Measurements from ENCODE around the gene MYO3B. TPM values are rescaled to one million over a fixed set of nuclear protein-coding genes. Genes with fewer than 3 reads are reported as not detected.
"Not testable (repeated sequence)": the region's sequence is repeated elsewhere in the genome, so short reads cannot be mapped to it uniquely, and the experiment has no call there.

Gene MYO3B
- total RNA-seq, 1 experiment from 2014 or later: 0.35 TPM

DNA sequence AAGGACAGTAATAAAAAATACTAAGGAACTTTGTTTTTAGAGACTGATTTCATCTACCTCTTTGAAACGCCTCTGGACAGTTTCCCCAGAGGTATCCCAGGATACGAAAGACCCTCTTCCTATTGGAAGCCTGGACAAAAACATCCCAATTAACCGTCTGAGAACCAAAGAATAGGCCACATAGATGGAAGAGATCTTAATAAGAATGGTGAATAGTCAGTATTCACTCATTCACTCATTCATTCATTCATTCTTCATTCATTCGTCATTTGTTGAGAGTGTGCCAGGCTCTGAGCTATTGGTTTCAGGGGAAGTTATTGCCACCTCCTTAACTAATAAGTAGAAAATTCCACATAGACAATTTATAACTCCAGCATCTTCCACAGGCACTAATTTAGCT lies 464.0 kb downstream of the MYO3B start:
- Histone ChIP-seq H3K36me3 (replicated peaks; ENCODE audit: control insufficient read depth, insufficient read depth, low read length) (no peaks in the 10 kb centered on the region), H3K4me3 (ENCODE audit: insufficient read depth, low read depth, low read length) (no peak overlapping the region), H3K27me3 (ENCODE audit: control insufficient read depth, insufficient read depth, low read length) (no peaks in the 10 kb centered on the region)
- no peak for DNase-seq

GRCh38 chr2:170643346-170643745 lies 465.4 kb downstream of the MYO3B start:
- H3K4me3 ChIP-seq (ENCODE audit: insufficient read depth, low read depth, low read length): no peak overlapping the region

DNA sequence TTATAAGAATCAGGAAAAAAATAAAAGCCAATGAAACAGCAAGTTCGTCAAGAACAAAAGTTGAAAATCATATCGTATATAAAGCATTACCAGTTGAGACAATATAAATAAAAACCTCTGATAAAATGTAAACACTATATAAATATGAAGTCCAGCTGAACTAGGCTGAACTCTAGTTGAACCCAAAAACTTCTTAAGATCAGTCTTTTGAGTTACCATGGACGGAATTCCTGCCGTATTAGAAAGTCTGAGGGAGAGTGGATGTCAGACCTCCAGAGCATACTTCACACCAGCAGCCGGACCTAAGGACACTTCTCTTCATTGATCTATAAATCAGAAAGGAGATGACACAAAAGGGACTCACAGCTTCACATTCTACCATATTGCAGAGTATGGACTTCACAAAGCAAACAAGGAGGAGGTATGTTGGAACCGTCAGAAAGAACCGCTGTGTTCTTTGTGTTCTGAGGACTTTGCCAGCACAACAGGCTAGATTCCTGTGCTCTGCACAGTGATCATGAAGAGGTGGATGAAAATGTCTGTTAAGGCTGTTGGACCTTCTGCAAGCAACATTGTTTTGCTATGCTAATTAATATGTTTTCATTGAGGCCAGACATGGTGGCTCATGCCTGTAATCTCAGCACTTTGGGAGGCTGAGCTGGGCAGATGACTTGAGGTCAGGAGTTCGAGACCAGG lies 469.9 kb downstream of the MYO3B start:
- no peak for DNase-seq
- H3K27me3 ChIP-seq (ENCODE audit: control insufficient read depth, insufficient read depth, low read length): no peaks in the 10 kb centered on the region
- H3K36me3 ChIP-seq (replicated peaks; ENCODE audit: control insufficient read depth, insufficient read depth, low read length): no peaks in the 10 kb centered on the region
- H3K4me3 ChIP-seq (ENCODE audit: insufficient read depth, low read depth, low read length): no peak overlapping the region

More at GRCh38 chr2:170643346-170643745, 465.4 kb downstream of the MYO3B start:
- Histone ChIP-seq H3K36me3 (replicated peaks; ENCODE audit: control insufficient read depth, insufficient read depth, low read length) (no peaks in the 10 kb centered on the region), H3K27me3 (ENCODE audit: control insufficient read depth, insufficient read depth, low read length) (no peaks in the 10 kb centered on the region)
- DNase-seq: no peak

- no peaks in the 10 kb centered on the region for H3K27me3 ChIP-seq (ENCODE audit: control insufficient read depth, insufficient read depth, low read length)
- H3K4me3 ChIP-seq (ENCODE audit: insufficient read depth, low read depth, low read length): no peak overlapping the region
- no peaks in the 10 kb centered on the region for H3K36me3 ChIP-seq (replicated peaks; ENCODE audit: control insufficient read depth, insufficient read depth, low read length)
- no peak for DNase-seq
These were observed 473.8 kb downstream of the MYO3B start for GRCh38 chr2:170651624-170652325.

DNA sequence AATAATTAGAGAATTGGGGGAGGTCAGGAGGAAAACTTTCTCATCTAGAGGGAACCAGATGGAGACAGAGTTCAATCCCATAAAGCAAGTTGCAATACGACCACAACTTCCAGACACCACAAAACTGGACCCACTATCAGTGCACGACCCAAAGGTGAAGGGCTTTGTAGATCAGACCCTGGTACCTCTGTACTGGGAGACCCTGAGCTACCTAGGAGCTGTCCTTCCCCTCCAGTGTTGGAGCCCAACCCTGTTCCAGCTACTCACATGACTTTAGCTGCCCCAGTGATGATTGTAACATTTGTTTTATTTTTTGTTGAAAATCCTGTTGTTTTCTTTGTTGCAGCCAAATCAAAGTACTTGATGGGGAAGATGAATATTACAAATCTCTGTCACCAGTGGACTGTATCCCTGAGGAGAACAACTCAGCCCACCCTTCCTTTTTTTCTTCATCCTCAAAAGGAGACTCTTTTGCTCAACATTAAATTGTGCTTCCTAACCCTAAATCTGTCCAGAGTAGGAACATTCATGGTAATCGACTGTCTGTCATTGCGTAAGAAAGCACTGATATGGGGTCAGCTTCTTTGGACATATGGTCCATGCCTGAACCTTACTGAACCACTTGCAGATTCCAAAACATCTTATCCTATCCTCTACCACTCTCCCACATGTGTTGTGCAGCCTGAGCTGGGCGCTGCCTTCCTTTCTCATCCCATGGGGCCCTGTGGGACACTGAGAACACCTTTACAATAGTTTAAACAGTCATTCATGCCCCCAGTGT lies 474.9 kb downstream of the MYO3B start:
- Histone ChIP-seq H3K4me3 (ENCODE audit: insufficient read depth, low read depth, low read length) (no peak overlapping the region), H3K36me3 (replicated peaks; ENCODE audit: control insufficient read depth, insufficient read depth, low read length) (no peaks in the 10 kb centered on the region), H3K27me3 (ENCODE audit: control insufficient read depth, insufficient read depth, low read length) (no peaks in the 10 kb centered on the region)
- DNase-seq: no peak

DNA sequence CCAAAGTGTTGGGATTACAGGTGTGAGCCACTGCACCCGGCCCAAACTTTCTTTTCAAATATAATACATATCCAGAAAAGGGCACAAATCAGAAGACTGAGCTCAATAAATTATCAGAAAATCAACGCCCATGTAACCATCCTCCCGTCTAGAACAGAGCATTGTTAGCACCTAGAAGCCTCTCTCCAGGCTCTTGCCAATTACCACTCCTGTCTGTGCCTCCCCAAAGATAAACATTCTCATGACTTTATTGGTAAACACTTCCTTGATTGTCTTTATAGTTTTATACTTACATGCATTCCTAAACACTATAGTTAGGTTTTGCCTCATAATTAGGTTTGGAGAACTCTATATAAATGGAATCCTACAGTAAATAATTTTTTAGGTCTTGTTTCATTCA lies 478.7 kb downstream of the MYO3B start:
- no peak overlapping the region for H3K4me3 ChIP-seq (ENCODE audit: insufficient read depth, low read depth, low read length)
- no peaks in the 10 kb centered on the region for H3K27me3 ChIP-seq (ENCODE audit: control insufficient read depth, insufficient read depth, low read length)

DNA sequence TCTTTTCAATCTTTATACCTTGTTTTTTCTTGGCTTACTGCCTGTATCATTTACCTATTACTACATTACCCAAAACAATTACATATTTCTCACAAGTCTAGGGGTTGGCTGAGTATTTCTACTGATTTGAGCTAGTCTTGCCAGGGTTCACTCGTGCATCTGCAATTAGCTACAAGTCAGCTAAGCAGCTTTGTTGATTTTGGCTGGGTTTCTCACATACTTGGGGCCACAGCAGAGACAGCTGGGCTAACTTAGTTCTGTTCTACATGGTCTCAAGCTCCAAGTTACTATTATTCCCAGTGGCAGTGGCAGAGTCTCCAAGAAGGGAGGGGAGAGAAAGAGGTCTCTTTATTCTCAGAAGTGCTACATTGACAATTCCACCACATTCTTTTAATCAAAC lies 482.5 kb downstream of the MYO3B start:
- Histone ChIP-seq H3K4me3 (ENCODE audit: insufficient read depth, low read depth, low read length) (no peak overlapping the region), H3K36me3 (replicated peaks; ENCODE audit: control insufficient read depth, insufficient read depth, low read length) (no peaks in the 10 kb centered on the region), H3K27me3 (ENCODE audit: control insufficient read depth, insufficient read depth, low read length) (no peaks in the 10 kb centered on the region)
- no peak for DNase-seq

More for the DNA sequence above, 478.7 kb downstream of the MYO3B start:
- H3K36me3 ChIP-seq (replicated peaks; ENCODE audit: control insufficient read depth, insufficient read depth, low read length): no peaks in the 10 kb centered on the region
- DNase-seq: no peak

DNA sequence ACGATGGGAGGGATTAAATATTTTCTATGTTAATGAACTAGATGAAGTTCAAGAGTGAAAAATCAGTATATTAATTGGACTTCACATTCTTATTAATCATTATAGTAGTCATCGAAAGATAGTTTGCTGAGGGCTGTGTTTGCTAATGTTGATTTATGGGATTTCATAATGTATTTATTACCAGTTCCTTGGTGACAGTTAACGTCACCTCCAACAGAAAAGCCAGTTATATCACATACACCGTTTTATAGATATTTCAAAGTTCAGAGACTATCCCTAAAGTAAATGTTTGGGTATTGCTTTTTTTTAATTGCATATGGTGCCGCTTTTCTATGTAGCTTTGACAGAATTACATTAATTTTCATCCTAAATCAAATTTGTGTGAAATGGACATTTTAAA lies 487.8 kb downstream of the MYO3B start:
- Histone ChIP-seq H3K36me3 (replicated peaks; ENCODE audit: control insufficient read depth, insufficient read depth, low read length) (no peaks in the 10 kb centered on the region), H3K27me3 (ENCODE audit: control insufficient read depth, insufficient read depth, low read length) (no peaks in the 10 kb centered on the region), H3K4me3 (ENCODE audit: insufficient read depth, low read depth, low read length) (no peak overlapping the region)
- DNase-seq: no peak

- Histone ChIP-seq H3K36me3 (replicated peaks; ENCODE audit: control insufficient read depth, insufficient read depth, low read length) (no peaks in the 10 kb centered on the region), H3K4me3 (ENCODE audit: insufficient read depth, low read depth, low read length) (no peak overlapping the region), H3K27me3 (ENCODE audit: control insufficient read depth, insufficient read depth, low read length) (no peaks in the 10 kb centered on the region)
- DNase-seq: no peak
These were observed 492.0 kb downstream of the MYO3B start for GRCh38 chr2:170669909-170670308.

GRCh38 chr2:170670651-170671050 lies 492.7 kb downstream of the MYO3B start:
- Histone ChIP-seq H3K4me3 (ENCODE audit: insufficient read depth, low read depth, low read length) (no peak overlapping the region), H3K36me3 (replicated peaks; ENCODE audit: control insufficient read depth, insufficient read depth, low read length) (no peaks in the 10 kb centered on the region), H3K27me3 (ENCODE audit: control insufficient read depth, insufficient read depth, low read length) (no peaks in the 10 kb centered on the region)
- DNase-seq: no peak

- H3K4me3 ChIP-seq (ENCODE audit: insufficient read depth, low read depth, low read length): no peak overlapping the region
- no peak for DNase-seq
- no peaks in the 10 kb centered on the region for H3K36me3 ChIP-seq (replicated peaks; ENCODE audit: control insufficient read depth, insufficient read depth, low read length)
- H3K27me3 ChIP-seq (ENCODE audit: control insufficient read depth, insufficient read depth, low read length): no peaks in the 10 kb centered on the region
These were observed 493.1 kb downstream of the MYO3B start for GRCh38 chr2:170671079-170671478.

DNA sequence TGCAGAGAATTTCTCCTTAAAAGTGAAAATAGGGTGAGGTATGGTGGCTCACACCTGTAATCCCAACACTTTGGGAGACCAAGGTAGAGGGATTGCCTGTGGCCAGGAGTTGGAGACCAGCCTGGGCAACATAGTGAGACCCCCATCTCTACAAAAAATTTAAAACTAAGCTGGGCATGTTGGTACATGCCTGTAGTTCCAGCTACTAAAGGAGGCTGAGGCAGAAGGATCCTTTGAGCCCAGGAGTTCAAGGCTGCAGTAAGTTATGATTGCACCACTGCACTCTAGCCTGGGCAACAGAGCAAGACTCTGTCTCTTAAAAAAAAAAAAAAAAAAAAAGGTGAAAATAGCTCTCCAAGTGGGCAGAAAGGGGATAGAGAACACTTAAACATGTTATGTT lies 496.3 kb downstream of the MYO3B start:
- H3K36me3 ChIP-seq (replicated peaks; ENCODE audit: control insufficient read depth, insufficient read depth, low read length); H3K27me3 ChIP-seq (ENCODE audit: control insufficient read depth, insufficient read depth, low read length); H3K4me3 ChIP-seq (ENCODE audit: insufficient read depth, low read depth, low read length); DNase-seq: not testable (repeated sequence)

GRCh38 chr2:170675701-170676100 lies 497.8 kb downstream of the MYO3B start:
- H3K4me3 ChIP-seq (ENCODE audit: insufficient read depth, low read depth, low read length): no peak overlapping the region

GRCh38 chr2:170679607-170680079 lies 501.7 kb downstream of the MYO3B start:
- DNase-seq: no peak
- H3K27me3 ChIP-seq (ENCODE audit: control insufficient read depth, insufficient read depth, low read length): no peaks in the 10 kb centered on the region
- no peak overlapping the region for H3K4me3 ChIP-seq (ENCODE audit: insufficient read depth, low read depth, low read length)
- H3K36me3 ChIP-seq (replicated peaks; ENCODE audit: control insufficient read depth, insufficient read depth, low read length): no peaks in the 10 kb centered on the region

More at GRCh38 chr2:170675701-170676100, 497.8 kb downstream of the MYO3B start:
- Histone ChIP-seq H3K36me3 (replicated peaks; ENCODE audit: control insufficient read depth, insufficient read depth, low read length) (no peaks in the 10 kb centered on the region), H3K27me3 (ENCODE audit: control insufficient read depth, insufficient read depth, low read length) (no peaks in the 10 kb centered on the region)
- no peak for DNase-seq
